Measurements from ENCODE around the gene FLT1.

- peak; percentile 22 to 39 (median 25); a peak in 4 of 6 replicates for TF ChIP-seq CTCF (IDR thresholded peaks at IDR 0.05 in 2 of 3, conservative IDR thresholded peaks at IDR 0.05 in 1 of 3; ENCODE audit: borderline replicate concordance in 1 of 3, insufficient read depth in 1 of 3, low read depth in 2 of 3, low read length in 2 of 3)
- TF ChIP-seq POLR2A (IDR thresholded peaks at IDR 0.05; ENCODE audit: borderline replicate concordance, extremely low read depth, insufficient read depth, insufficient read length), result no peak
- no peak for TF ChIP-seq SIN3A (IDR thresholded peaks at IDR 0.05; ENCODE audit: low read depth)
- no peak for TF ChIP-seq REST (IDR thresholded peaks at IDR 0.05; ENCODE audit: low read depth)
- TF ChIP-seq POLR2AphosphoS5 (IDR thresholded peaks at IDR 0.05; ENCODE audit: low read depth, low read length), result no peak
- TF ChIP-seq MAX (IDR thresholded peaks at IDR 0.05), result no peak
- TF ChIP-seq YY1 (IDR thresholded peaks at IDR 0.05; ENCODE audit: extremely low read depth, insufficient replicate concordance, low read depth, low read length), result no peak
- no peak for TF ChIP-seq ZNF274 (IDR thresholded peaks at IDR 0.05; ENCODE audit: low read depth, low read length)
- no peak for TF ChIP-seq ZFX (IDR thresholded peaks at IDR 0.05)
- TF ChIP-seq CEBPB (IDR thresholded peaks at IDR 0.05; ENCODE audit: low read depth), result no peak
Observed at GRCh38 chr13:28528848-28529247, 33.9 kb upstream of the FLT1 start.
